LNCaP clone FGC (cell line): ENCODE data around the gene TAS1R3.
"Not testable (repeated sequence)": the region's sequence is repeated elsewhere in the genome, so short reads cannot be mapped to it uniquely, and the experiment has no call there.

ENCODE experiments used
- DNase-seq: peaks from one replicate; pipeline ENCODE4 v3.0.0-alpha.2; 2011; ENCODE audit warnings: low read depth
- H3K4me3 ChIP-seq: 2 replicates; pipeline ENCODE4 v1.5.1; 2011; ENCODE audit warnings: mild to moderate bottlenecking, low read depth, low read length, control low read depth
- TF ChIP-seq, protein P1 (sequence below): IDR thresholded peaks from 2 replicates; pipeline ENCODE4 v1.5.1; 2012; ENCODE audit warnings: mild to moderate bottlenecking; ENCODE audit not compliant: control insufficient read depth, insufficient read depth; ENCODE audit errors: extremely low read depth

TAS1R3 gene

DNA sequence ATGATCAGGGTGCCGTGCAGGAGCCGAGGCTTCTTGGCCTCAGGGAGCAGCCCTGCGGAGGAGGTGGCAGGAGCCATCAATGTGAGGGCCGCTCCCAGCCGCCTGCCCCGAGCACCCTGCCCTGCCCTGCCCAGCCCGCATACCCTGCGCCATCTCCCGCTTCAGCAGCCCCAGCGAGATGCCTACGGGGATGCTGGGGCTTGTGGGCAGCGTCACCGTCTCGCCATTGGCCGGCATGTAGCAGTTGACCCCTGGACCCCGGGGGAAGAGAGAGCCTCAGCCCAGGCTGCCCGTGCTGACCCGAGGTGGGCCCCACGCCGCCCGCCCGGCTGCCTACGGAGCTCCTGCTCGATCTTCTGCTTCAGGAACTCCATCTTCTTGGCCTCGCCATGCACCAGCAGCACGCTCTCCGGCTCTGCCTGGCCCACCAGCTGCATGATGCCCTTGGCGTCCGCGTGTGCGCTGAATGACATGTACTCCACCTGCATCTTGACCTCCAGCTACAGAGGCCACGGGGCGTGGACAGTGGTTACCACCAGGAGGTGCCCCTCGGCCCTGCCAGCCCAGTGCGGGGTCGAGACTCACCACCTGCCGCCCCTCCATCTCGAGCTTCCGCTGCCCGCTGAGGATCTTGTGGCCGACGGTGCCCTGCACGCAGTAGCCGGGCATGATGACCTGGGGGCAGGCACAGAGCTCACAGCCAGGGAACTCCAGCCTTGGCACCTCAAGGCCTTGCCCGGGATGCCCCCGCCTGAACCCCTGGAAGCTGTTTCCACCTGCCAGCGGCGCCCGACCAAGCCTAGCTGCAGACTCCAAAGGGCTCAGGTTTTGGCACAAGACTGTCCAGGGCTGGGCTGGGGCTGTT is 18.4 kb upstream of the TAS1R3 start:
- no peak overlapping the region for H3K4me3 ChIP-seq
- no peak for DNase-seq
- TF ChIP-seq, protein P1, sequence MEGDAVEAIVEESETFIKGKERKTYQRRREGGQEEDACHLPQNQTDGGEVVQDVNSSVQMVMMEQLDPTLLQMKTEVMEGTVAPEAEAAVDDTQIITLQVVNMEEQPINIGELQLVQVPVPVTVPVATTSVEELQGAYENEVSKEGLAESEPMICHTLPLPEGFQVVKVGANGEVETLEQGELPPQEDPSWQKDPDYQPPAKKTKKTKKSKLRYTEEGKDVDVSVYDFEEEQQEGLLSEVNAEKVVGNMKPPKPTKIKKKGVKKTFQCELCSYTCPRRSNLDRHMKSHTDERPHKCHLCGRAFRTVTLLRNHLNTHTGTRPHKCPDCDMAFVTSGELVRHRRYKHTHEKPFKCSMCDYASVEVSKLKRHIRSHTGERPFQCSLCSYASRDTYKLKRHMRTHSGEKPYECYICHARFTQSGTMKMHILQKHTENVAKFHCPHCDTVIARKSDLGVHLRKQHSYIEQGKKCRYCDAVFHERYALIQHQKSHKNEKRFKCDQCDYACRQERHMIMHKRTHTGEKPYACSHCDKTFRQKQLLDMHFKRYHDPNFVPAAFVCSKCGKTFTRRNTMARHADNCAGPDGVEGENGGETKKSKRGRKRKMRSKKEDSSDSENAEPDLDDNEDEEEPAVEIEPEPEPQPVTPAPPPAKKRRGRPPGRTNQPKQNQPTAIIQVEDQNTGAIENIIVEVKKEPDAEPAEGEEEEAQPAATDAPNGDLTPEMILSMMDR: 0 out of 2 replicates have a peak, but pooled peaks have one; percentile 5

DNA sequence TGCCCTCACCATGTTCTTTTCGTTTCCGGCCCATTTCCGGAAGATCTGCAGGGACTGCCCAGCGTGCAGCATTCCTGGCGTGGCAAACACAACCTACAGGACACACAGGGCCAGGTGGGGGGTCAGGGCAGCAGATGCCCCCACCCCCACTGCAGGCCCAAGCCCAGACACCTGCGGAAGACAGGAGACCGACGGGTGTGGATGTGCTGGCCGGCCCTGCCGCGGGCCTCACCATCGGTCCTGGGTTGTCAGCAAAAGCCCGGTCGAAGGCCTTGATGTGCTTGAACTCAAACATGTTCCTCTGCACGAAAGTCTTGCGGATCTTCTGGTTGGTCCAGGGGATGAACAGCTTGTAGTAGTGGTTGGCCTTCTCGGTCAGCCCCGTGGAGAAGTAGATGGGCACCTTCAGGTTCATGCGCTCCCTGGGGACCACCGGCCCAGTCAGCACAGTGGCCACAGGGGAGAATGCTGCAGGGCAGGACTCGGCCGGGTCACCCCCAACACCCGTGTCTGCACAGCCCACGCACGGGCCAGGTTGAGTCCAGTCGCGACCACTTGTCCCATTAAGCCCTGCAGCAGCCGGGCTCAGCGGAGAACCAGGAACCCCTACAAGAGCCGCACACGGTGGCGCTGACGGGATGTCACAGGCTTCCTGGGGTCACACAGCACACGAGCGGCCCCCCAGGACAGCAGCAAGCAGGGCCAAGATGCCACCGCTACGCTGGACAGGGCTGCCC is 17.4 kb upstream of the TAS1R3 start:
- TF ChIP-seq, protein P1: no peak
- no peak overlapping the region for H3K4me3 ChIP-seq
- no peak for DNase-seq

DNA sequence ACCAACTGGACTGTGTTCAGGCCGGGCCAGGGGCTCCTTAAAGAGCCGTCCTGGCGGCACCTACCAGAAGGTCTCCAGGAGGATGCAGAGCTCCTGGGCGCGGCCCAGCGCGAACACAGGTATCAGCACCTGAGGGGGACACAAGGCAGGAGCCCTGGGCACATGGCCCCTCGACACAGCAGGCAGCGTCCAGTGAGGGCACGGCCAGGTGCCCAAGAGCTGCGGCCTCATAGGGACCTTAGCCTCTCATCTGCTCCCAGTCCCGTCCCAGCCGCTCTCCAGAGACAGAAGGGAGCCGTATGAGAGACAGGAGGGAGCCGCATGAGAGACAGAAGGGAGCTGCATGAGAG is 16.9 kb upstream of the TAS1R3 start:
- no peak overlapping the region for H3K4me3 ChIP-seq
- TF ChIP-seq, protein P1: no peak
- no peak for DNase-seq

DNA sequence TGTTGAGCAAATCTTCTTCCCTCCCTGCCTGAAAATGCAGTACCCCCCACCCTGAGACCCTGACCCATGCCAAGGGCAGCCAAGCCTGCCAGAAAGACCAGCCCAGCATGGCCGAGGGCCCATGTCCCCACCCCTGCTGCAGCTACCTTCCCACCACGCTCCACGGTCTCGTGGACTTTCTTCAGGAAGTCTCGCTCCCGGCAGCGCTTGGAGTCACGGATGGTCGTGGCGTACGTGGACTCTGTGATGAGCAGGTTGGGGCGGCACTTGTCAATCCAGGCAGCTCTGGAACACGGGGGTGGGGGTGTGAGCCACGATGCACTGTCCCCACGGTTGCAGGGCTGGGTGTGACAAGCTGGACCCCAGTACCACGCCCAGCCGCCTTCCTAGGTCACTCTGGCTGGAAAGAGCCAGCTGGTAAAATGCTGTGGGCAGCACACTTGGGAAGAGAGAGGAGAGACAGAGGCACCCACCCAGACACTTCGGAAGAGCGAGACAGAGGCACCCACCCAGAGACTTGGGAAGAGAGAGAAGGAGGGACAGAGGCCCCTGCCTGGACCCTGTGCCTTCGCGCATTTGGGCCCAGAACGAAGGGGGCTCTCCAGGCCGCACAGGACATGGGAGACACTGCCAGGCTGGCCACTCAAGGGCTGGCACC is 16.3 kb upstream of the TAS1R3 start:
- TF ChIP-seq, protein P1: no peak

DNA sequence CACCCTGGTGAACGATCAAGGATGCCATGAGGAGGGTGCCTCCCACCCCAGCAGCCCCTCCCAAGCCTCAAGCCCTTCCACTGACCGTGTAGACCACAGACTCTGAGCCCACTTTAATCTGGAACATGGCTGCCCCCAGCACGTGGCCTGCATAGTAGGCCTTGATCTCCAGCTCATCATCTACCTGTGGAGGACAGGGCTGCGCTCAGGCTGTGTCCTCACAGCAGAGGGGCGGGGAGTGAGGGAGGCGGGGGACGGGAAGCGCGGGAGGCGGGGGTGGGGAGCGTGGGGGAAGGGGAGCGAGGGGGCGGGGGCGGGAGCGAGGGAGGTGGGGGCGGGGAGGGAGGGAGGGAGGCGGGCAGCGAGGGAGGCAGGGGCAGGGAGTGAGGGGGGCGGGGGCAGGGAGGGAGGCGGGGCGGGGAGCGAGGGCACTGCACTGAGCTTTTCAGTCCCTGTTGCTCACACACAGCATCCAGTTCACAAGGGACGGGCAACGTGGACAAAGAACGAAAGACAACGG is 15.6 kb upstream of the TAS1R3 start:
- DNase-seq: no peak
- TF ChIP-seq, protein P1: no peak
- no peak overlapping the region for H3K4me3 ChIP-seq

More for the DNA sequence above, 16.3 kb upstream of the TAS1R3 start:
- DNase-seq: no peak
- H3K4me3 ChIP-seq: no peak overlapping the region

DNA sequence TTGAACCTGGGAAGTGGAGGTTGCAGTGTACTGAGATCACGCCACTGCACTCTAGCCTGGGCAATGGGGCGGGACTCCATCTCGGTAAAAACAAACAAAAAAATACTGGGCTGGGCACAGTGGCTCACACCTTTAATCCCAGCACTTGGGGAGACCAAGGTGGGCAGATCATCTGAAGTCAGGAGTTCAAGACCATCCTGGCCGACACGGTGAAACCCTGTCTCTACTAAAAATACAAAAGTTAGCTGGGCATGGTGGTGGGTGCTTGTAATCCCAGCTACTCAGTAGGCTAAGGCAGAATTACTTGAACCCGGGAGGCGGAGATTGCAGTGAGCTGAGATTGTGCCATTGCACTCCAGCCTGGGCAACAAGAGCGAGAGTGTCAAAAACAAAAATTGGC is 14.9 kb upstream of the TAS1R3 start:
- not testable (repeated sequence) for DNase-seq, H3K4me3 ChIP-seq

DNA sequence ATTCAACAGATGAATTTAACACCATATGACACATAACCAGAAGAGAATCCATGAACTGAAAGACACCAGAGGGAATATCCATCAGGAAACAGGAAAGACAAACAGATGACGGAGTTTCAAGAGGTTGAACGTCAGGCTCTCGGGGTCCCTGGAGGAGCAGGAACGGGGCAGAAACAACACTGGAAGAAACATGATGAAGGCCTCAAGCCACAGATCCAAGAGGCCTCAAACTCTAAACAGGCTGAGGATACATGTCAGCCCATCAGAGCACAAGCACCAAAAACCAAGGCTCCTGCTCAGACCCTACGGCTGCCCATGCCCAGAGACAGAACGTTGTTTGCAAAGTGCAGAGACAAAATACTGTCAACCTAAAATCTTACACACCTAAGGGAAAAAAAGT is 13.7 kb upstream of the TAS1R3 start:
- TF ChIP-seq, protein P1: no peak
- H3K4me3 ChIP-seq: no peak overlapping the region
- no peak for DNase-seq
